ENCODE measurements around the gene PLAAT2. TPM values are rescaled to one million over a fixed set of nuclear protein-coding genes. Genes with fewer than 3 reads are reported as not detected.
A peak's percentile ranks its signal among the peaks of the same experiment; 100 is the strongest.
"Not testable (repeated sequence)": the region's sequence is repeated elsewhere in the genome, so short reads cannot be mapped to it uniquely, and the experiment has no call there.

PLAAT2 gene
- total and polyA plus RNA-seq, 10 donors: 0.16 to 1.3 (median 0.18) TPM; not detected in 7

DNA sequence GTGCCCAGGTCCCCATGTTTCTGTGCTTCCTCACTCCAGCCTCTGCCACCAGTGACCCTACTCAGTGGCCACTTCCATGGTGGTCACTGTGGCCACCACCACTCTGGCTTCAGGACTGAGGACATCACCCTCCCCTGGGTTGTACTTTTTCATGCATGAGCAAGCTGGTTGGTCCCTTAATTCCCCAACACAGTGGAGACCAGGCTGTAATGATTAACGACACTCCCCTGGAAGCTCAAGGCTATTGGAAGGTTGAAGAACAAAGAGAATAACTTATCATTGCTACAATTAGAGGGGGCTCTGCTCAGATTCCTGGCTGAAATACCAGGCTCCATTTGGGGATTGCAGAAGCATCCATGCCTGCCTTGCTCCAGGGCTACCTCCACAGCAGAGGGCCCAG is 16.1 kb downstream of the PLAAT2 start:
- DNase-seq: no peak
- Histone ChIP-seq H3K27ac (no peak overlapping the region), H3K27me3 (replicated peaks in 1 of 7) (no peaks in the 10 kb centered on the region), H3K9me3 (no peaks in the 10 kb centered on the region), H3K4me1 (peaks cover 0 to 36% (median 15%) of the 10 kb centered on the region in 6 donors), H3K36me3 (peaks cover 0 to 49% (median 23%) of the 10 kb centered on the region in 6 donors), H3K4me3 (no peak overlapping the region)
- 81 to 97% (median 96%) methylated on average over 1 of the region's 1 CpG for WGBS, 5 donors
- intact Hi-C loops (cut with DNase I; ENCODE audit: low total_unique reads): no loop called here
- TF ChIP-seq POLR2A (IDR thresholded peaks at IDR 0.05) (no peak), POLR2AphosphoS5 (IDR thresholded peaks at IDR 0.05) (no peak)

- TF ChIP-seq POLR2A (IDR thresholded peaks at IDR 0.05) (no peak), POLR2AphosphoS5 (IDR thresholded peaks at IDR 0.05) (no peak)
- TF ChIP-seq, protein P1, sequence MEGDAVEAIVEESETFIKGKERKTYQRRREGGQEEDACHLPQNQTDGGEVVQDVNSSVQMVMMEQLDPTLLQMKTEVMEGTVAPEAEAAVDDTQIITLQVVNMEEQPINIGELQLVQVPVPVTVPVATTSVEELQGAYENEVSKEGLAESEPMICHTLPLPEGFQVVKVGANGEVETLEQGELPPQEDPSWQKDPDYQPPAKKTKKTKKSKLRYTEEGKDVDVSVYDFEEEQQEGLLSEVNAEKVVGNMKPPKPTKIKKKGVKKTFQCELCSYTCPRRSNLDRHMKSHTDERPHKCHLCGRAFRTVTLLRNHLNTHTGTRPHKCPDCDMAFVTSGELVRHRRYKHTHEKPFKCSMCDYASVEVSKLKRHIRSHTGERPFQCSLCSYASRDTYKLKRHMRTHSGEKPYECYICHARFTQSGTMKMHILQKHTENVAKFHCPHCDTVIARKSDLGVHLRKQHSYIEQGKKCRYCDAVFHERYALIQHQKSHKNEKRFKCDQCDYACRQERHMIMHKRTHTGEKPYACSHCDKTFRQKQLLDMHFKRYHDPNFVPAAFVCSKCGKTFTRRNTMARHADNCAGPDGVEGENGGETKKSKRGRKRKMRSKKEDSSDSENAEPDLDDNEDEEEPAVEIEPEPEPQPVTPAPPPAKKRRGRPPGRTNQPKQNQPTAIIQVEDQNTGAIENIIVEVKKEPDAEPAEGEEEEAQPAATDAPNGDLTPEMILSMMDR (IDR thresholded peaks at IDR 0.05 in 8 of 11, conservative IDR thresholded peaks at IDR 0.05 in 3 of 11): no peak
- no peaks in the 10 kb centered on the region for H3K9me3 ChIP-seq
- H3K4me3 ChIP-seq: no peak overlapping the region
- no peaks in the 10 kb centered on the region for H3K27me3 ChIP-seq (replicated peaks in 1 of 7)
- intact Hi-C loops (cut with DNase I; ENCODE audit: low total_unique reads): no loop called here
- WGBS, 5 donors: 77 to 91% (median 88%) methylated on average over 2 of the region's 2 CpGs
- H3K36me3 ChIP-seq: peaks cover 0 to 67% (median 23%) of the 10 kb centered on the region in 6 donors
- no peak for DNase-seq
- peak overlapping the region in 1 of 8 donors; percentile 25 for H3K27ac ChIP-seq
- H3K4me1 ChIP-seq: peaks cover 10 to 59% (median 30%) of the 10 kb centered on the region in 6 donors
Observed at GRCh38 chr11:63543711-63544110, 19.5 kb downstream of the PLAAT2 start.

GRCh38 chr11:63542506-63542905 is 20.7 kb downstream of the PLAAT2 start:
- H3K27ac ChIP-seq; DNase-seq; intact Hi-C loops (cut with DNase I; ENCODE audit: low total_unique reads); H3K9me3 ChIP-seq; H3K4me3 ChIP-seq; H3K27me3 ChIP-seq (replicated peaks in 1 of 7): not testable (repeated sequence)
- Histone ChIP-seq H3K36me3 (peaks cover 0 to 63% (median 23%) of the 10 kb centered on the region in 6 donors), H3K4me1 (peaks cover 15 to 71% (median 42%) of the 10 kb centered on the region in 6 donors)
- WGBS, 5 donors: 79 to 92% (median 88%) methylated on average over 2 of the region's 2 CpGs

DNA sequence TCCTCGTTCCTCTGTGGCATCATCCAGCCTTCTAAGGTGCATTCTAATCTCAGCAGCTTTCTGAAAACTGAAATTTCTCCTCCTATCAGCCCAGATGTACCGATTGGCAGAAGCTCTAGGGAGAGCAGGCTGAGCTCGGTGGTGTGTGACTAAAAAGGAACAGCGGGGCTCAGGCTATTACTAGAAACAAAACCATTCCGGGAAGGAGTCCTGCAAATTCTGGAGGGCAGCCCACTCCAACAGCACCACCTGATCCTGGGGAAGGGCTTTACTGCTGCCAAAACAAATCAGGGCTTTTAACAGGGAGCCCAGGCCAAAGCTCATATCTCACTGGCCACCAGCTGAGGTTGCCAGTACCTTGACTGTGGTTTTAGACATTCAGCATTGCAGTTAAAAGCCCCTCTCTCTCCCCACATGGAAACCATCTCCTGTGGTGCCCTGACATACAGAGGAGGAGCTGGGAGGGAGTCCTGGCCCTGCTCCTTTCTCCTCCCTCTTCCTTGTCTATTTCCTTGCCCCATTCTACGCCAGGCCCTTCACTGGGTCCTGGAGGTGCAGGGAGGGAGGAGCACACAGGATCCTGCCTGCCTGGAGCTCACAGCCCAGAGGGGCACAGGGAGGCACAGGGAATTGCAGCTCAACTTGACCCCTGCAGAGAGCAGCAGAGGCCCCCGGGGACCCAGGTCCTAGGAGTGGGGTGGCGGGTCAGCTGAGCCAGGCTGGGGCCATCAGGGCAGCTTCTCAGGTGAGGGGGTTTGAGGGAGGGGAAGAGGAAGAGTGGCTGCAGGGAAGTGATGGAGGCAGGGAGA is 25.7 kb downstream of the PLAAT2 start:
- no peak for DNase-seq
- H3K9me3 ChIP-seq: no peaks in the 10 kb centered on the region
- 24 to 31% (median 29%) methylated on average over 8 of the region's 8 CpGs for WGBS, 5 donors
- intact Hi-C loops (cut with DNase I; ENCODE audit: low total_unique reads): no loop called here
- H3K36me3 ChIP-seq: peaks cover 0 to 18% (median 0%) of the 10 kb centered on the region in 6 donors
- H3K4me3 ChIP-seq: peak overlapping the region; percentile 32 to 68 (median 52)
- H3K4me1 ChIP-seq: peaks cover 27 to 100% (median 77%) of the 10 kb centered on the region in 6 donors
- H3K27me3 ChIP-seq (replicated peaks in 1 of 7): no peaks in the 10 kb centered on the region
- TF ChIP-seq POLR2A (IDR thresholded peaks at IDR 0.05) (peak in 1 of 3 donors; percentile 4), POLR2AphosphoS5 (IDR thresholded peaks at IDR 0.05) (peak in 2 of 3 donors; percentile 11 to 50)
- TF ChIP-seq, protein P1 (IDR thresholded peaks at IDR 0.05 in 8 of 11, conservative IDR thresholded peaks at IDR 0.05 in 3 of 11): no peak
- H3K27ac ChIP-seq: peak overlapping the region; percentile 53 to 89 (median 86)

DNA sequence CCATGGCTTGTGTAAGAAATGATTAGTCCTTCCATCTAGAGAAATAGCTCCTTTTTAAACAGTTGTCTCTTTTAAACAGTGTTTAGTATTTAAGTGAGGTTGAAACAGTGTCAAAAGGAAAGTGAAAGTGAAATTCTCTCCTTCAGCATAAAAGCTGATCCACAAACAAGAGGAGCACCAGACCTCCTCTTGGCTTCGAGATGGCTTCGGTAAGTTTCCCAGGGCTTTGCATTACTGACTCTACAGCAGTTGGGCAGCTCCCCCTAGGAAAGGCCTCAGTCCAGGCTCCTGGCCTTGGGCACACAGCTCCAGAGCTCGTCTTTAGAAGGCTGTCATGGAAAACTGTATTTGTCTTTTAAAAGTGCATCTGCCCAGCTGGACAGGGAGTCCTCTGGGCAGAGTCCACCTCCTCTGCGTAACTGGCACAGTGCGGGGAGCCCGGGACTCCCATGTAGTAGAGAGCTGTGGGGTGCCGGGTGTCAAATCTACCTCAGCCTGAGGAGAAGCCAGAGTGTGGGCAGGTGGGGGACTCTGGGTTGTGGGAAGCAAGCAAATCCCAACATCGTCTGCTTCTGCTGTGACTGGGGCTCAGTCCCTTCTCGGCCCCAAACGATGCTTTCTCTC is 26.4 kb downstream of the PLAAT2 start, which contains the start of gene PLAAT4:
Gene PLAAT4 (plus strand): TSS at position 140 of the 624 bp plus-strand sequence. CDS start 61 bp downstream, at position 201.
- peak in 2 of 3 donors; percentile 57 to 70 for TF ChIP-seq POLR2AphosphoS5 (IDR thresholded peaks at IDR 0.05)
- TF ChIP-seq POLR2A (IDR thresholded peaks at IDR 0.05): peak in 1 of 3 donors; percentile 51
- TF ChIP-seq, protein P1 (IDR thresholded peaks at IDR 0.05 in 8 of 11, conservative IDR thresholded peaks at IDR 0.05 in 3 of 11): no peak

More for the DNA sequence above, 26.4 kb downstream of the PLAAT2 start, which contains the start of gene PLAAT4:
- Histone ChIP-seq H3K27me3 (replicated peaks in 1 of 7) (no peaks in the 10 kb centered on the region), H3K36me3 (peaks cover 0 to 18% (median 0%) of the 10 kb centered on the region in 6 donors), H3K4me1 (peaks cover 34 to 100% (median 84%) of the 10 kb centered on the region in 6 donors), H3K9me3 (no peaks in the 10 kb centered on the region), H3K27ac (peak within 1 kb of the TSS; percentile 53 to 89 (median 86)), H3K4me3 (peak within 1 kb of the TSS; percentile 32 to 68 (median 52))
- WGBS, 5 donors: 9 to 22% (median 15%) methylated on average over 8 to 10 of the region's 10 CpGs
- intact Hi-C loops (cut with DNase I; ENCODE audit: low total_unique reads): no loop called here
- DNase-seq: no peak

Measured in spleen (tissue), 11 donors.